BJ (cell line): Measurements from ENCODE around the gene UCMA. TPM values are rescaled to one million over a fixed set of nuclear protein-coding genes. Genes with fewer than 3 reads are reported as not detected.

Source experiments
- CTCF ChIA-PET: fragments of 350-600 bp; formaldehyde crosslinking; extraction: SDS; loops from one replicate; lab custom pipeline; 2021; ENCODE audit warnings: antibody characterized with exemption, inconsistent platforms; lab: Yijun Ruan, JAX
- POLR2A ChIA-PET: fragments of 300-600 bp; sonication (Branson Sonifier 250); formaldehyde crosslinking; extraction: SDS; loops from one replicate; lab custom pipeline; 2021; ENCODE audit warnings: antibody characterized with exemption; lab: Charles Lee
- DNase-seq: peaks from one replicate; pipeline ENCODE4 v3.0.0-alpha.2; 2011; ENCODE audit warnings: low read depth
- H3K27me3 ChIP-seq: 2 replicates; pipeline ENCODE4 v1.6.0; 2011; ENCODE audit warnings: low read length; ENCODE audit not compliant: control insufficient read depth, insufficient read depth
- H3K36me3 ChIP-seq: 2 replicates; pipeline ENCODE4 v1.5.1; 2011; ENCODE audit warnings: low read length; ENCODE audit not compliant: control insufficient read depth, insufficient read depth
- H3K4me3 ChIP-seq: 2 replicates; pipeline ENCODE4 v1.5.1; 2011; ENCODE audit warnings: low read depth, mild to moderate bottlenecking, control low read depth, low read length
- CTCF ChIP-seq: IDR thresholded peaks from 2 replicates; pipeline ENCODE4 v1.5.1; 2011; ENCODE audit warnings: low read depth, mild to moderate bottlenecking, control low read depth, inconsistent platforms, low read length, moderate library complexity; ENCODE audit not compliant: insufficient read depth
- polyA plus RNA-seq: library from polyadenylated mRNA; depleted of rRNA; stranded (reverse); fragments of >200 nt; gene quantifications from 2 replicates; pipeline ENCODE4 v1.2.3, GENCODE V29; 2011

The UCMA gene
- polyA plus RNA-seq, 1 experiment, result not detected

- no peak overlapping the region for H3K4me3 ChIP-seq
- H3K36me3 ChIP-seq, result no peaks in the 10 kb centered on the region
- POLR2A ChIA-PET, result no interaction called here
- DNase-seq, result no peak
- no peaks in the 10 kb centered on the region for H3K27me3 ChIP-seq
- CTCF ChIA-PET, result interaction anchor here (1.3 kb wide), 1 partner anchor 31 kb away, joined by 6 read pairs; no protein-coding TSS in a partner anchor
- no peak for TF ChIP-seq CTCF
These were observed 36.8 kb upstream of the UCMA start for GRCh38 chr10:13270877-13271551.

GRCh38 chr10:13268841-13269240, 34.7 kb upstream of the UCMA start:
- CTCF ChIA-PET, result interaction anchor here (1.6 kb wide), 1 partner anchor 31 kb away, joined by 3 read pairs; the partner anchor contains the start of gene PHYH

GRCh38 chr10:13268310-13268709, 34.1 kb upstream of the UCMA start:
- H3K4me3 ChIP-seq, result no peak overlapping the region
- H3K27me3 ChIP-seq, result no peaks in the 10 kb centered on the region; the same call in 1 of the 2 replicates
- H3K36me3 ChIP-seq, result no peaks in the 10 kb centered on the region
- ChIA-PET POLR2A (no interaction called here), CTCF (interaction anchor here (1.6 kb wide), 1 partner anchor 32 kb away, joined by 3 read pairs; the partner anchor contains the start of gene PHYH)
- TF ChIP-seq CTCF, result no peak
- no peak for DNase-seq

More at GRCh38 chr10:13268841-13269240, 34.7 kb upstream of the UCMA start:
- Histone ChIP-seq H3K36me3 (no peaks in the 10 kb centered on the region), H3K4me3 (no peak overlapping the region), H3K27me3 (no peaks in the 10 kb centered on the region)
- no peak for TF ChIP-seq CTCF
- no peak for DNase-seq
- POLR2A ChIA-PET, result no interaction called here

- H3K36me3 ChIP-seq, result no peaks in the 10 kb centered on the region
- CTCF ChIA-PET, result no interaction called here
- no peaks in the 10 kb centered on the region; the same call in 1 of the 2 replicates for H3K27me3 ChIP-seq
- DNase-seq, result no peak
- no peak for TF ChIP-seq CTCF
- no peak overlapping the region for H3K4me3 ChIP-seq
- POLR2A ChIA-PET, result no interaction called here
These were observed 29.4 kb upstream of the UCMA start for GRCh38 chr10:13263591-13263990.

GRCh38 chr10:13262433-13262832, 28.3 kb upstream of the UCMA start:
- ChIA-PET POLR2A (no interaction called here), CTCF (no interaction called here)
- Histone ChIP-seq H3K4me3 (no peak overlapping the region), H3K36me3 (no peaks in the 10 kb centered on the region), H3K27me3 (no peaks in the 10 kb centered on the region; the same call in 1 of the 2 replicates)
- DNase-seq, result no peak
- TF ChIP-seq CTCF, result no peak
